Testis (tissue), 2 donors: ENCODE results near the gene LCE3E.

Source experiments
- POLR2A ChIP-seq: fragments of 450-650 bp; IDR thresholded peaks from one replicate; pipeline ENCODE4 v1.6.1; 2017; ENCODE audit warnings: antibody characterized with exemption, mild to moderate bottlenecking, moderate library complexity
- TF ChIP-seq, protein P1 (sequence below), 3 experiments: fragments of 450-650 bp in 2 of 3; fragments of 200-600 bp in 1 of 3; sonication (generic) in 1 of 3; IDR thresholded peaks; one replicate each; pipeline ENCODE4 v1.5.1; 2016 to 2019; ENCODE audit warnings: antibody characterized with exemption in 3 of 3, mild to moderate bottlenecking in 2 of 3, moderate library complexity in 1 of 3

DNA sequence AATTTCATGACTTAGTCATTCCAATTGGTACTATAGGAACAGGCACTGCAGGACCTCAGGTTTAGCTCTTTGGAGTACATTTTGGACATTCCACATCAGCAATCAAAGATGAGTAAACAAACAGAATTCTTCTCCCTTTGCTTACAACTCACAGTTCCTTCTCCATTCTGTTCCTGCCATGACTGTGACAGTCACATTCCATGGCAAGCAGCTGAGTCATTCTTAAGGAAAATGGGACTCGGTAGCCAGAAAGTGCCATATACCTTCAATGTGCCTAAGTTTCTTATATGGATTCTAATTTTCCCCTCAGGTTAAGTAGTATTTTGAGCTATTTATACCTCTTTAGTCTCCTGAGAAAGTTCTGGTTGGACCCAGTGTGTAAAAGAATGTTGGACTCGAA lies 26.7 kb downstream of the LCE3E start:
- no peak for TF ChIP-seq POLR2A
- TF ChIP-seq, protein P1, sequence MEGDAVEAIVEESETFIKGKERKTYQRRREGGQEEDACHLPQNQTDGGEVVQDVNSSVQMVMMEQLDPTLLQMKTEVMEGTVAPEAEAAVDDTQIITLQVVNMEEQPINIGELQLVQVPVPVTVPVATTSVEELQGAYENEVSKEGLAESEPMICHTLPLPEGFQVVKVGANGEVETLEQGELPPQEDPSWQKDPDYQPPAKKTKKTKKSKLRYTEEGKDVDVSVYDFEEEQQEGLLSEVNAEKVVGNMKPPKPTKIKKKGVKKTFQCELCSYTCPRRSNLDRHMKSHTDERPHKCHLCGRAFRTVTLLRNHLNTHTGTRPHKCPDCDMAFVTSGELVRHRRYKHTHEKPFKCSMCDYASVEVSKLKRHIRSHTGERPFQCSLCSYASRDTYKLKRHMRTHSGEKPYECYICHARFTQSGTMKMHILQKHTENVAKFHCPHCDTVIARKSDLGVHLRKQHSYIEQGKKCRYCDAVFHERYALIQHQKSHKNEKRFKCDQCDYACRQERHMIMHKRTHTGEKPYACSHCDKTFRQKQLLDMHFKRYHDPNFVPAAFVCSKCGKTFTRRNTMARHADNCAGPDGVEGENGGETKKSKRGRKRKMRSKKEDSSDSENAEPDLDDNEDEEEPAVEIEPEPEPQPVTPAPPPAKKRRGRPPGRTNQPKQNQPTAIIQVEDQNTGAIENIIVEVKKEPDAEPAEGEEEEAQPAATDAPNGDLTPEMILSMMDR (IDR thresholded peaks at IDR 0.05): no peak
